ENCODE data around the gene MYPOP.
"Not testable (repeated sequence)": the region's sequence is repeated elsewhere in the genome, so short reads cannot be mapped to it uniquely, and the experiment has no call there.

Gene MYPOP

DNA sequence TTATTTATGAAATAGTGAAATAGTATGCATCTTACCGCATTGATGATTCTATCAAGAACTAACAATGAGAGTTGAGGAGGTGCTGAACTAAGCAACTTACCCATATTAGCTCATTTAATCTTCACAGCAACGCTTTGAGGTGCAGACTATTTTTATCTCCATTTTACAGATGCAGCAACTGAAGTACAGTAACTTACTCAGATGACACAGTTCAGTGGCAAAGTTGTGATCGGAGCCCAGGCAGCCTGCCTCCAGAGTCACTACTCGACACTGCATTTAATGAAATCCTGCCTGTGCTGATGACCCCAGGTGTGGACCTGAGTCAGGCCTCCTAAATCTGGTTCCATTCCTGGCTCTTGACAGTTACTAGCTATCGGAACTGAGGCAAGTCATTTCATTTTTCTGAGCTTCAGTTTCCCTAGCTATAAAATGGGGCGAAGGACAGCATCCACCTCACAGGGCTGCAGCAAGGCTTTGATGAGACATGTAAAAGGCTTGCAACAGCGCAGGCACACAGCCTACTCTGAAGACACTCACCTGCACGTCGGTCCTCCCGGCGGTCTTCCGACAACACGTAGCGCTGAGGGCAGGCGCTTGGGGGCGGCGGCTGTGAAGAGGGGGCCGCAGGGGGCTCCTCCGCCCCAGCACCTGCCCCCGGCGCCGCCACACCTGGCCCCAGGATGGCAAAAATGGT lies 1.5 kb downstream of the MYPOP start:
- H3K4me3 ChIP-seq (ENCODE audit: low read depth, low read length) = peak overlapping the region; percentile 78
- DNase-seq (ENCODE audit: low read depth) = no peak
- TF ChIP-seq, protein P1, sequence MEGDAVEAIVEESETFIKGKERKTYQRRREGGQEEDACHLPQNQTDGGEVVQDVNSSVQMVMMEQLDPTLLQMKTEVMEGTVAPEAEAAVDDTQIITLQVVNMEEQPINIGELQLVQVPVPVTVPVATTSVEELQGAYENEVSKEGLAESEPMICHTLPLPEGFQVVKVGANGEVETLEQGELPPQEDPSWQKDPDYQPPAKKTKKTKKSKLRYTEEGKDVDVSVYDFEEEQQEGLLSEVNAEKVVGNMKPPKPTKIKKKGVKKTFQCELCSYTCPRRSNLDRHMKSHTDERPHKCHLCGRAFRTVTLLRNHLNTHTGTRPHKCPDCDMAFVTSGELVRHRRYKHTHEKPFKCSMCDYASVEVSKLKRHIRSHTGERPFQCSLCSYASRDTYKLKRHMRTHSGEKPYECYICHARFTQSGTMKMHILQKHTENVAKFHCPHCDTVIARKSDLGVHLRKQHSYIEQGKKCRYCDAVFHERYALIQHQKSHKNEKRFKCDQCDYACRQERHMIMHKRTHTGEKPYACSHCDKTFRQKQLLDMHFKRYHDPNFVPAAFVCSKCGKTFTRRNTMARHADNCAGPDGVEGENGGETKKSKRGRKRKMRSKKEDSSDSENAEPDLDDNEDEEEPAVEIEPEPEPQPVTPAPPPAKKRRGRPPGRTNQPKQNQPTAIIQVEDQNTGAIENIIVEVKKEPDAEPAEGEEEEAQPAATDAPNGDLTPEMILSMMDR (IDR thresholded peaks at IDR 0.05; ENCODE audit: low read depth, low read length, missing control alignments) = no peak
- in situ Hi-C loops (cut with HindIII; ENCODE audit: low sequenced_read_pairs) = no loop called here

DNA sequence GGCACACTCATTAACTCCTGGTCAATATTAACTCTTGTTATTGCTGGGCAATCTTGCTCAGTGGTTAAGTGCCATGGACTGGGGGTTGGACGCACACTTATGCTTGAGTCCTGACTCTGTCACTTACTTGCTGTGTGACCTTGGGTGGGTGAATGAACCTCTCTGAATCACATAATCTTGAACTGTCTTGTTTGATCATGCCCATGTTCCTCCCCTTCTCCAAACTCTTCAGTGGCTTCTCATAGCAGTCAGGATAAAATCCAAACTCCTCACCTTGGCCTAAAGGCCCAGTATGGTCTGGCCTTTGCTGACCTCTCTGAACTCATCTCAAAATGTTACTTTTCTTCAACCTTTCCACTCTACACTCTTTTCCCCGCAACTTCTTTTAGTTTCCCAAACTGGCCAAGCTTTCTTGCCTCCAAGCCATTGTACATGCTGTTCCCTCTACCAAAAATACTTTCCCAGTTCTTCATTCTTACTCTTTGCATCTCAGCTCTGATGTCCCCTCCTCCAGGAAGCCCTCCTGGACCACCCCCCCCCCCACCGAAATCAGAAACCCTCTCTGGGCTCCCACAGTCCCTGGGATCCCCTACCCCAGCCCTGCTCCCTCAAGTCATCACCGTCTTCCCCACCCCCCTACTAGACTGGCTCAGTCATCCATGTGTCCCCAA lies 2.4 kb downstream of the MYPOP start:
- TF ChIP-seq, protein P1 (IDR thresholded peaks at IDR 0.05; ENCODE audit: low read depth, low read length, missing control alignments) = no peak
- in situ Hi-C loops (cut with HindIII; ENCODE audit: low sequenced_read_pairs) = no loop called here

DNA sequence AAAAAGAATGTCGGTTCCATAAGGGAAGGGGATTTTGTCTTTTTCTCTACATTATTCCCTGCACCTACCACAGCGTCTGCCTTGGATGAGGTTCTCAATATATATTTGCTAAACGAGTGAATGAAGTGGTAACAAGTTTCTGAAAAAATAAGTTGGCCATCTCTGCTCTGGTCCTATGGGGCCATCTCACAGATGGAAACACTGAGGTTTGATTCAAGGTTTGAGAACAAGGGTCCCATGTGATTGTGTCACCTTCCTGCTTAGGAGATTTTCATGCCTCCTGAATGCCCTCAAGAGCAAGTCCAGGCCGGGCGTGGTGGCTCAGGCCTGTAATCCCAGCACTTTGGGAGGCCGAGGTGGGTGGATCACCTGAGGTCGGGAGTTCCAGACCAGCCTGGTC lies 3.2 kb downstream of the MYPOP start:
- H3K4me3 ChIP-seq (ENCODE audit: low read depth, low read length) = no peak overlapping the region
- DNase-seq (ENCODE audit: low read depth) = no peak
- in situ Hi-C loops (cut with HindIII; ENCODE audit: low sequenced_read_pairs) = no loop called here
- TF ChIP-seq, protein P1 (IDR thresholded peaks at IDR 0.05; ENCODE audit: low read depth, low read length, missing control alignments) = no peak

More for the DNA sequence above, 2.4 kb downstream of the MYPOP start:
- no peak overlapping the region for H3K4me3 ChIP-seq (ENCODE audit: low read depth, low read length)
- no peak for DNase-seq (ENCODE audit: low read depth)

DNA sequence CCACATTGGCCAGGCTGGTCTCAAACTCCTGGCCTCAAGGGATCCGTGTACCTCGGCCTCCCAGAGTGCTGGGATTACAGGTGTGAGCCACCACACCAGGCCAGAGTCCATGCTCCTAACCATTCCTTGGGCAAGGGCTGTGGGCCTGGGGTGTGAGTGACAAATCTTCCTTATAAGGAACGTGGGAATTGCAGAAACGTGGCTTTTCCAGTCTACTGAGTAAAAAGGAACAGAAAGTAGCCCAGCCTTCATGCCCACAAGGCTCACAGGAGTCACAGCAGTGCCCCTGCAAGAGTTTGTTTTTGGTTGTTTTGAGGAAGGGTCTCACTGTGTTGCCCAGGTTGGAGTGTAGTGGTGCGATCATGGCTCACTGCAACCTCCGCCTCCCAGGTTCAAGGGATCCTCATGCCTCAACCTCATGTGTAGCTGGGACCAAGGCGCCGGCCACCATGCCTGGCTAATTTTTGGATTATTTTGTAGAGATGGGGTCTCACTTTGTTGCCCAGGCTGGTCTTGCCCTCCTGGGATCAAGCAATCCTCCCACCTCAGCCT lies 5.1 kb downstream of the MYPOP start:
- TF ChIP-seq, protein P1 (IDR thresholded peaks at IDR 0.05; ENCODE audit: low read depth, low read length, missing control alignments) = no peak
- H3K4me3 ChIP-seq (ENCODE audit: low read depth, low read length) = no peak overlapping the region
- in situ Hi-C loops (cut with HindIII; ENCODE audit: low sequenced_read_pairs) = no loop called here
- DNase-seq (ENCODE audit: low read depth) = no peak

DNA sequence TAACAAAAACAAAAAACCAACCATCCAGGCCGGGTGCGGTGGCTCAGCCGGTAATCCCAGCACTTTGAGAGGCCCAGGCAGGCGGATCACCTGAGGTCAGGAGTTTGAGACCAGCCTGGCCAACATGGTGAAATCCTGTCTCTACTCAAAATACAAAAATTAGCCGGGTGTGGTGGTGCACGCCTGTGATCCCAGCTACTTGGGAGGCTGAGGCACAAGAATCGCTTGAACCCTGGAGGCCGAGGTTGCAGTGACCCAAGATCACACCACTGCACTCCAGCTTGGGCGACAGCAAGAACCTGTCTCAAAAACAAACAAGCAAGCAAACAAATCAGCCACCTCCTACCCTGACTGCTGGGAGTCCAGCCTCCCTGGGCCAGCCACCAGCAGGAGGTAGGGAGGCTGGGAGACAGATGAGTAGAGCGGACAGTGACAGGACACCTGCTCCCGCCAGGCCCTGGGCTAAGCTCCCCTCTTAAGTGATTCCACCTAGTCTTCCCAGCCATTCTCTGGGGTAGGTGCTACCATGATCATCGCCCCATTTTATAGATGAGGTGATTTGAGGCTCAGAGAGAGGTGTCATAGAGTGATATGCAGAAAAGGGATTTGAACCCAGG lies 6.3 kb downstream of the MYPOP start:
- in situ Hi-C loops (cut with HindIII; ENCODE audit: low sequenced_read_pairs) = not testable (repeated sequence)

DNA sequence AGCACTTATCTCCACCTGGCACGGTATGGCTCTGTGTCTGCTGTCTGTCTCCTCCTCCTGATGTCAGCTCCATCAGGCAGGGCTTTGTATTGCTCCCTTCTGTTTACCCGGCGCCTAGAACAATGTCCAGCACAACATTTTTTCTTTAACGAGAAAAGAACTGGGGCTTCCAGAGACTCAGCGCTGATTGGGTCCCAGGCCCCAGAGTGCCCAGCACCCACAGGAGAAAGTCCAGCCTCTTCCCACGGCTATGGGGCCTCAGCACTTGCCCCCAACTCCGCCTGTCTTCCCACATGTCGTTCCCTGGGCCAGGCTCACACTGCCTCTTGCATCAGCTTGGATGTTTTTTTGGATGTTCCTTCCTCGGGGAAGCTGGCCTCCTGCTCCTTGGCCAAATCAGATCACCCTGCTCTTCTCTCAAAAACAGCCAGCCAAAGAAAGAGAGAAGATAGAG lies 6.9 kb downstream of the MYPOP start:
- DNase-seq (ENCODE audit: low read depth) = no peak
- TF ChIP-seq, protein P1 (IDR thresholded peaks at IDR 0.05; ENCODE audit: low read depth, low read length, missing control alignments) = no peak
- no peak overlapping the region for H3K4me3 ChIP-seq (ENCODE audit: low read depth, low read length)
- in situ Hi-C loops (cut with HindIII; ENCODE audit: low sequenced_read_pairs) = no loop called here

More for the DNA sequence above, 6.3 kb downstream of the MYPOP start:
- not testable (repeated sequence) for DNase-seq (ENCODE audit: low read depth); H3K4me3 ChIP-seq (ENCODE audit: low read depth, low read length)

Measured in astrocyte of the cerebellum (primary cell).